Measurements from ENCODE around the gene EMSY. TPM values are rescaled to one million over a fixed set of nuclear protein-coding genes. Genes with fewer than 3 reads are reported as not detected.
A peak's percentile ranks its signal among the peaks of the same experiment; 100 is the strongest.

EMSY gene
- total RNA-seq, 4 donors from 2014 or later: 29.0 to 39.8 (median 37.5) TPM

- Histone ChIP-seq H3K9me3 (no peaks in the 10 kb centered on the region), H3K4me3 (no peak overlapping the region), H3K36me3 (peaks cover 0 to 17% of the 10 kb centered on the region in 2 donors), H3K4me1 (peaks cover 0 to 13% (median 0%) of the 10 kb centered on the region in 3 donors), H3K27me3 (no peaks in the 10 kb centered on the region), H3K27ac (no peak overlapping the region)
- no peak for TF ChIP-seq CTCF (IDR thresholded peaks at IDR 0.05)
- WGBS, 2 donors (ENCODE audit: low coverage in 1 of 2): 67 to 88% methylated on average over 1 to 5 of the region's 5 CpGs
- ATAC-seq: no peak
Measured at GRCh38 chr11:76510060-76511047, 65.5 kb downstream of the EMSY start.

GRCh38 chr11:76512851-76513653, 68.2 kb downstream of the EMSY start:
- H3K27me3 ChIP-seq: no peaks in the 10 kb centered on the region
- peaks cover 0 to 13% (median 0%) of the 10 kb centered on the region in 3 donors for H3K4me1 ChIP-seq
- H3K4me3 ChIP-seq: no peak overlapping the region
- TF ChIP-seq POLR2AphosphoS5 (IDR thresholded peaks at IDR 0.05) (no peak), CTCF (IDR thresholded peaks at IDR 0.05) (peak in 1 of 4 experiments; percentile 15), POLR2A (IDR thresholded peaks at IDR 0.05) (no peak), EP300 (IDR thresholded peaks at IDR 0.05) (no peak)
- no peaks in the 10 kb centered on the region for H3K9me3 ChIP-seq
- H3K36me3 ChIP-seq: peaks cover 0 to 41% of the 10 kb centered on the region in 2 donors
- H3K27ac ChIP-seq: no peak overlapping the region
- 45 to 70% methylated on average over 1 of the region's 1 CpG for WGBS, 2 donors (ENCODE audit: low coverage in 1 of 2)
- no peak for ATAC-seq

- no peak for ATAC-seq
- no peak for TF ChIP-seq POLR2AphosphoS5 (IDR thresholded peaks at IDR 0.05)
- TF ChIP-seq CTCF (IDR thresholded peaks at IDR 0.05): no peak
- no peak for TF ChIP-seq POLR2A (IDR thresholded peaks at IDR 0.05)
- TF ChIP-seq EP300 (IDR thresholded peaks at IDR 0.05): no peak
- Histone ChIP-seq H3K9me3 (no peaks in the 10 kb centered on the region), H3K4me1 (peaks cover 0 to 13% (median 0%) of the 10 kb centered on the region in 3 donors), H3K27me3 (no peaks in the 10 kb centered on the region), H3K27ac (no peak overlapping the region), H3K36me3 (peaks cover 0 to 42% of the 10 kb centered on the region in 2 donors), H3K4me3 (no peak overlapping the region)
- 89 to 90% methylated on average over 3 of the region's 3 CpGs for WGBS, 2 donors (ENCODE audit: low coverage in 1 of 2)
Measured at GRCh38 chr11:76513654-76514034, 68.8 kb downstream of the EMSY start.

GRCh38 chr11:76515494-76515893, 70.7 kb downstream of the EMSY start:
- H3K27ac ChIP-seq: no peak overlapping the region
- H3K4me1 ChIP-seq: peaks cover 0 to 13% (median 0%) of the 10 kb centered on the region in 3 donors
- H3K4me3 ChIP-seq: no peak overlapping the region
- 73 to 83% methylated on average over 1 of the region's 1 CpG for WGBS, 2 donors (ENCODE audit: low coverage in 1 of 2)
- H3K36me3 ChIP-seq: peaks cover 0 to 53% of the 10 kb centered on the region in 2 donors
- no peak for TF ChIP-seq EP300 (IDR thresholded peaks at IDR 0.05)
- TF ChIP-seq POLR2A (IDR thresholded peaks at IDR 0.05): no peak
- no peak for TF ChIP-seq POLR2AphosphoS5 (IDR thresholded peaks at IDR 0.05)
- TF ChIP-seq CTCF (IDR thresholded peaks at IDR 0.05): no peak
- no peaks in the 10 kb centered on the region for H3K27me3 ChIP-seq
- ATAC-seq: no peak
- H3K9me3 ChIP-seq: no peaks in the 10 kb centered on the region
